H1 (cell line): ENCODE measurements around the gene SMC6. TPM values are rescaled to one million over a fixed set of nuclear protein-coding genes. Genes with fewer than 3 reads are reported as not detected.

Source experiments
- CTCF ChIA-PET: fragments of 300-600 bp; sonication (Branson Sonifier 250); formaldehyde crosslinking; loops from one replicate; lab custom pipeline; 2021; ENCODE audit not compliant: partially characterized antibody; lab: Charles Lee
- POLR2A ChIA-PET: fragments of 300-600 bp; sonication (Branson Sonifier 250); formaldehyde crosslinking; loops from one replicate; lab custom pipeline; 2021; ENCODE audit warnings: inconsistent platforms; ENCODE audit not compliant: partially characterized antibody; lab: Charles Lee
- DNase-seq, 2 experiments: peaks; one replicate each; pipeline versions ENCODE4 v3.0.0 to v3.0.0-alpha.2; 2010 to 2022; ENCODE audit warnings: low spot score in 2 of 2, low read depth in 1 of 2, mixed read lengths in 1 of 2
- FAIRE-seq: peaks from 2 replicates; lab custom pipeline; 2011; peaks lifted over from hg19 to GRCh38; lab: Jason Lieb, UNC
- H2AFZ ChIP-seq: 2 replicates; pipeline ENCODE4 v1.8.1; 2012; ENCODE audit warnings: low read length, inconsistent platforms
- H2AK5ac ChIP-seq: 2 replicates; pipeline ENCODE4 v1.6.1; 2013; ENCODE audit warnings: low read depth, low read length
- H2BK120ac ChIP-seq: replicated peaks from 2 replicates; pipeline ENCODE3; 2013; ENCODE audit warnings: low read depth, low read length, inconsistent platforms
- H2BK12ac ChIP-seq: 2 replicates; pipeline ENCODE4 v1.6.1; 2013; ENCODE audit warnings: low read depth, low read length
- H2BK15ac ChIP-seq: 2 replicates; pipeline ENCODE4 v1.6.1; 2013; ENCODE audit warnings: low read length
- H2BK20ac ChIP-seq: 2 replicates; pipeline ENCODE4 v1.6.1; 2013; ENCODE audit warnings: low read length
- H2BK5ac ChIP-seq: 2 replicates; pipeline ENCODE4 v1.6.1; 2013; ENCODE audit warnings: low read depth, low read length
- H3K14ac ChIP-seq: 2 replicates; pipeline ENCODE4 v1.6.1; 2013; ENCODE audit warnings: inconsistent platforms; ENCODE audit not compliant: insufficient read length
- H3K18ac ChIP-seq: 2 replicates; pipeline ENCODE4 v1.6.1; 2013; ENCODE audit warnings: low read length; ENCODE audit errors: extremely low read depth
- H3K23ac ChIP-seq: 2 replicates; pipeline ENCODE4 v1.6.1; 2013; ENCODE audit warnings: inconsistent platforms; ENCODE audit not compliant: insufficient read length
- H3K23me2 ChIP-seq: 2 replicates; pipeline ENCODE4 v1.6.1; 2013; ENCODE audit warnings: low read depth, low read length
- H3K27ac ChIP-seq: 2 replicates; pipeline ENCODE4 v1.6.1; 2011; ENCODE audit warnings: low read depth, low read length, inconsistent platforms
- H3K27me3 ChIP-seq, 4 experiments: replicated peaks in 1 of 4; 1 replicate in 1 of 4; 2 replicates in 3 of 4; pipeline versions ENCODE4 v1.6.1 to v1.8.1; 2011 to 2013; ENCODE audit warnings: low read length in 3 of 4, mild to moderate bottlenecking in 3 of 4, inconsistent platforms in 2 of 4, mixed read lengths in 2 of 4, moderate library complexity in 1 of 4; ENCODE audit not compliant: control insufficient read depth in 3 of 4, insufficient read depth in 3 of 4; ENCODE audit errors: extremely low read depth in 1 of 4
- H3K36me3 ChIP-seq, 4 experiments: 2 replicates each; pipeline versions ENCODE4 v1.6.1 to v1.8.1; 2011 to 2013; ENCODE audit warnings: mild to moderate bottlenecking in 4 of 4, low read length in 3 of 4, moderate library complexity in 2 of 4, control low read depth in 1 of 4, inconsistent platforms in 1 of 4; ENCODE audit not compliant: insufficient read depth in 4 of 4, control insufficient read depth in 2 of 4
- H3K4ac ChIP-seq: replicated peaks from 2 replicates; pipeline ENCODE3; 2013; ENCODE audit warnings: low read length, low read depth, mixed read lengths, inconsistent platforms; ENCODE audit not compliant: insufficient read length
- H3K4me1 ChIP-seq, 4 experiments: replicated peaks in 1 of 4; 1 replicate in 1 of 4; 2 replicates in 3 of 4; pipeline versions ENCODE4 v1.6.1 to v1.8.1; 2011 to 2013; ENCODE audit warnings: low read length in 3 of 4, inconsistent platforms in 2 of 4, mixed read lengths in 1 of 4; ENCODE audit not compliant: insufficient read depth in 4 of 4, control insufficient read depth in 3 of 4
- H3K4me2 ChIP-seq, 2 experiments: 2 replicates each; pipeline versions ENCODE4 v1.6.1 to v1.8.1; 2011 to 2013; ENCODE audit warnings: low read depth in 2 of 2, low read length in 2 of 2, control low read depth in 1 of 2, inconsistent platforms in 1 of 2, mild to moderate bottlenecking in 1 of 2; ENCODE audit not compliant: insufficient read depth in 1 of 2
- H3K4me3 ChIP-seq, 4 experiments: fragments of 200-600, 300-600 bp in 1 of 4; sonication (generic), shearing (Covaris generic), sonication (Bioruptor Twin) in 1 of 4; 2 replicates each; pipeline versions ENCODE4 v1.5.1 to v1.8.1; 2011 to 2016; ENCODE audit warnings: low read length in 4 of 4, low read depth in 3 of 4, control low read depth in 2 of 4, inconsistent platforms in 2 of 4, mild to moderate bottlenecking in 2 of 4, mixed read lengths in 1 of 4, moderate library complexity in 1 of 4; ENCODE audit not compliant: insufficient read depth in 2 of 4; ENCODE audit errors: extremely low read depth in 1 of 4
- H3K56ac ChIP-seq: replicated peaks from 2 replicates; pipeline ENCODE3; 2013; ENCODE audit warnings: low read depth, mild to moderate bottlenecking, mixed read lengths, low read length, inconsistent platforms; ENCODE audit not compliant: insufficient read length
- H3K79me1 ChIP-seq: 2 replicates; pipeline ENCODE4 v1.6.1; 2013; ENCODE audit warnings: low read depth, low read length, control low read depth
- H3K79me2 ChIP-seq, 2 experiments: 2 replicates each; pipeline versions ENCODE4 v1.6.1 to v1.8.1; 2012 to 2013; ENCODE audit warnings: low read length in 2 of 2, mild to moderate bottlenecking in 2 of 2, inconsistent platforms in 1 of 2; ENCODE audit not compliant: insufficient read depth in 2 of 2, control insufficient read depth in 1 of 2
- H3K9ac ChIP-seq, 4 experiments: replicated peaks in 1 of 4; 1 replicate in 1 of 4; 2 replicates in 3 of 4; pipeline versions ENCODE4 v1.6.1 to v1.8.1; 2011 to 2013; ENCODE audit warnings: low read depth in 3 of 4, low read length in 3 of 4, control low read depth in 2 of 4, mild to moderate bottlenecking in 2 of 4, moderate library complexity in 2 of 4, inconsistent platforms in 1 of 4; ENCODE audit errors: extremely low read depth in 1 of 4
- H3K9me3 ChIP-seq, 2 experiments: 2 replicates each; pipeline versions ENCODE4 v1.6.1 to v1.8.1; 2012 to 2013; ENCODE audit warnings: mild to moderate bottlenecking in 2 of 2, moderate library complexity in 2 of 2, control low read depth in 1 of 2, inconsistent platforms in 1 of 2, low read depth in 1 of 2, low read length in 1 of 2, mixed read lengths in 1 of 2; ENCODE audit not compliant: insufficient read depth in 2 of 2
- H4K20me1 ChIP-seq, 2 experiments: replicated peaks in 1 of 2; 2 replicates each; pipeline versions ENCODE3 to v1.8.1; 2011 to 2013; ENCODE audit warnings: inconsistent platforms in 2 of 2, low read length in 2 of 2, mild to moderate bottlenecking in 1 of 2; ENCODE audit not compliant: insufficient read depth in 2 of 2, control insufficient read depth in 1 of 2
- H4K5ac ChIP-seq: 2 replicates; pipeline ENCODE4 v1.6.1; 2013; ENCODE audit warnings: low read length, low read depth, mixed read lengths, inconsistent platforms; ENCODE audit not compliant: insufficient read length
- H4K8ac ChIP-seq: 2 replicates; pipeline ENCODE4 v1.8.0; 2013; ENCODE audit warnings: mild to moderate bottlenecking, moderate library complexity, low read length, inconsistent platforms; ENCODE audit not compliant: insufficient read depth; ENCODE audit errors: extremely low read depth
- H4K91ac ChIP-seq: replicated peaks from 2 replicates; pipeline ENCODE3; 2013; ENCODE audit warnings: low read length, mixed read lengths, inconsistent platforms; ENCODE audit not compliant: insufficient read length
- TAF1 ChIP-seq: IDR thresholded peaks from 2 replicates; pipeline ENCODE4 v1.6.1; 2011; ENCODE audit warnings: mild to moderate bottlenecking, low read depth, low read length
- WGBS, 2 experiments: shearing (Covaris generic) in 1 of 2; methylation state at CpG; one replicate each; pipeline versions ENCODE4 v1.1.6 to v1.1.7; 2013 to 2015; ENCODE audit warnings: low lambda C conversion rate in 2 of 2, mixed read lengths in 2 of 2, inconsistent platforms in 1 of 2, low coverage in 1 of 2, missing lambda C conversion rate in 1 of 2; ENCODE audit not compliant: insufficient replicate concordance in 2 of 2, insufficient coverage in 1 of 2, insufficient read length in 1 of 2; ENCODE audit errors: extremely low coverage in 1 of 2, missing lambda C conversion rate in 1 of 2; 5-methylcytosine and 5-hydroxymethylcytosine counted together
- polyA plus RNA-seq, 7 experiments: library from polyadenylated mRNA; depleted of rRNA in 3 of 7; stranded (reverse) in 5 of 7; unstranded in 2 of 7; fragments of >200 nt in 5 of 7; fragments of 200-250 nt in 2 of 7; gene quantifications; 1 replicate in 5 of 7; 2 replicates in 1 of 7; 4 replicates in 1 of 7; pipeline versions ENCODE4 v1.2.1 to v1.2.3, GENCODE V29; 2011 to 2013; ENCODE audit warnings: missing spikeins in 2 of 7, mixed read lengths in 2 of 7
- total RNA-seq: library from RNA; stranded (reverse); fragmentation: NEBNext Ultra II Directional; extraction: Animal tissue kit (Norgen Biotek cat#: 25700); gene quantifications from 2 replicates; pipeline ENCODE4 v1.2.1, GENCODE V29; 2021

Gene SMC6
- total and polyA plus RNA-seq, 2 of the 8 experiments (the other 6 are each of a cell fraction or from before 2014, with no cell fraction given) = 9.7 to 49.5 TPM

DNA sequence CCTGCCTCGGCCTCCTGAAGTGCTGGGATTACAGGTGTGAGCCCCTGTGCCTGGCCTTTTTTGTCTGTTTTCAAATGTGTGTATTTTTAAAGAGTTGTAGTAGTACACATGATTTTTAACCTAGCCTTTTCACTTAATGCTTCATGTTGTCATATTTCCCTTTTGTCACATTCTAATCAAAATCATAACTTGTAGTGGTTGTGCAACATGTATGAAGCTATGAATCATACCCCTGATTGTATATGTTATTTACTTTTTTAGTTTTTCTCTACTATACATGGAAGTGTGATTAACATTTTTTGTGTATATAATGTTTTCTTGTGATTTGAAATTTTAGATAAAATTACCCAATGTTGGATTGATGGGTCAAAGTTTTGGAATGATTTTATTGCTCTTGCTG, 8.8 kb upstream of the SMC6 start:
- Histone ChIP-seq H4K91ac (no peak overlapping the region), H3K79me1 (no peaks in the 10 kb centered on the region), H3K9ac (no peak overlapping the region), H3K36me3 (peaks cover 0 to 38% (median 11%) of the 10 kb centered on the region in 4 experiments; a peak in 6 of 8 replicates), H2BK12ac (no peak overlapping the region), H2AK5ac (no peak overlapping the region), H3K4ac (no peak overlapping the region), H2BK15ac (no peak overlapping the region), H4K8ac (no peak overlapping the region), H4K5ac (no peak overlapping the region), H3K4me2 (no peak overlapping the region), H3K56ac (no peak overlapping the region), H2AFZ (no peak overlapping the region), H2BK120ac (no peak overlapping the region), H3K23ac (no peak overlapping the region), H3K79me2 (peaks cover 0 to 29% of the 10 kb centered on the region in 2 experiments; a peak in 2 of 4 replicates), H3K14ac (no peak overlapping the region), H3K4me1 (no peaks in the 10 kb centered on the region), H3K23me2 (no peaks in the 10 kb centered on the region), H3K18ac (no peak overlapping the region), H3K27ac (no peak overlapping the region), H3K9me3 (no peaks in the 10 kb centered on the region), H3K4me3 (no peak overlapping the region), H2BK5ac (no peak overlapping the region), H3K27me3 (no peaks in the 10 kb centered on the region), H4K20me1 (peaks cover 0 to 2% of the 10 kb centered on the region in 2 experiments), H2BK20ac (no peak overlapping the region)
- POLR2A ChIA-PET = no interaction called here
- DNase-seq (no peak), FAIRE-seq (no peak)
- WGBS, 2 experiments = 93% methylated on average over 1 of the region's 1 CpG; no CpG with 5 or more reads in 1 of the 2 experiments
- CTCF ChIA-PET = interaction anchor here (1.1 kb wide), 1 partner anchor 33 kb away, joined by 4 read pairs; no protein-coding TSS in a partner anchor
- no peak for TF ChIP-seq TAF1
